ENCODE data around the gene ZCRB1. TPM values are rescaled to one million over a fixed set of nuclear protein-coding genes. Genes with fewer than 3 reads are reported as not detected.

Gene ZCRB1
- total RNA-seq, 4 donors from 2014 or later = 24.4 to 42.4 (median 35.0) TPM

DNA sequence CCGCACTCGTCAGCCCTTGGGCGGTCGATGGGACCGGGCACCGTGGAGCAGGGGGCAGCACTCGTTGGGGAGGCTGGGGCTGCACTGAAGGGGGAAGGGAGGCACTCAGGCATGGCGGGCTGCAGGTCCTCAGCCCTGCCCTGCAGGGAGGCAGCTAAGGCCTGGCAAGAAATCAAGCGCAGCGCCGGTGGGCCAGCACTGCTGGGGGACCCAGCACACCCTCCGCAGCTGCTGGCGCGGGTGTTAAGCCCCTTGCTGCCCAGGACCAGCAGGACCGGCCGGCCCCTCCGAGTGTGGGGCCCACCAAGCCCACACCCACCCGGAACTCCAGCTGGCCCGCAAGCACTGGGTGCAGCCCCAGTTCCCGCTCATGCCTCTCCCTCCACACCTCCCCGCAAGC, 52.2 kb downstream of the ZCRB1 start:
- TF ChIP-seq POLR2A (IDR thresholded peaks at IDR 0.05) = no peak
- TF ChIP-seq, protein P1, sequence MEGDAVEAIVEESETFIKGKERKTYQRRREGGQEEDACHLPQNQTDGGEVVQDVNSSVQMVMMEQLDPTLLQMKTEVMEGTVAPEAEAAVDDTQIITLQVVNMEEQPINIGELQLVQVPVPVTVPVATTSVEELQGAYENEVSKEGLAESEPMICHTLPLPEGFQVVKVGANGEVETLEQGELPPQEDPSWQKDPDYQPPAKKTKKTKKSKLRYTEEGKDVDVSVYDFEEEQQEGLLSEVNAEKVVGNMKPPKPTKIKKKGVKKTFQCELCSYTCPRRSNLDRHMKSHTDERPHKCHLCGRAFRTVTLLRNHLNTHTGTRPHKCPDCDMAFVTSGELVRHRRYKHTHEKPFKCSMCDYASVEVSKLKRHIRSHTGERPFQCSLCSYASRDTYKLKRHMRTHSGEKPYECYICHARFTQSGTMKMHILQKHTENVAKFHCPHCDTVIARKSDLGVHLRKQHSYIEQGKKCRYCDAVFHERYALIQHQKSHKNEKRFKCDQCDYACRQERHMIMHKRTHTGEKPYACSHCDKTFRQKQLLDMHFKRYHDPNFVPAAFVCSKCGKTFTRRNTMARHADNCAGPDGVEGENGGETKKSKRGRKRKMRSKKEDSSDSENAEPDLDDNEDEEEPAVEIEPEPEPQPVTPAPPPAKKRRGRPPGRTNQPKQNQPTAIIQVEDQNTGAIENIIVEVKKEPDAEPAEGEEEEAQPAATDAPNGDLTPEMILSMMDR (IDR thresholded peaks at IDR 0.05 in 4 of 5, conservative IDR thresholded peaks at IDR 0.05 in 1 of 5) = no peak
- Histone ChIP-seq H3K36me3 (no peaks in the 10 kb centered on the region), H3K4me3 (no peak overlapping the region), H3K27me3 (no peaks in the 10 kb centered on the region), H3K4me1 (no peaks in the 10 kb centered on the region), H3K9me3 (no peaks in the 10 kb centered on the region), H3K27ac (no peak overlapping the region)
- intact Hi-C loops (cut with DNase I; ENCODE audit: low total_unique reads) = no loop called here
- ATAC-seq (no peak), DNase-seq (no peak)
- in situ Hi-C loops (cut with MboI; ENCODE audit: low sequenced_read_pairs in 4 of 4) = no loop called here

- Histone ChIP-seq H3K27ac (no peak overlapping the region), H3K4me1 (no peaks in the 10 kb centered on the region), H3K9me3 (no peaks in the 10 kb centered on the region), H3K27me3 (no peaks in the 10 kb centered on the region), H3K4me3 (no peak overlapping the region), H3K36me3 (no peaks in the 10 kb centered on the region)
- DNase-seq (no peak), ATAC-seq (no peak)
- in situ Hi-C loops (cut with MboI; ENCODE audit: low sequenced_read_pairs in 4 of 4) = no loop called here
- TF ChIP-seq POLR2A (IDR thresholded peaks at IDR 0.05) = no peak
- TF ChIP-seq, protein P1 (IDR thresholded peaks at IDR 0.05 in 4 of 5, conservative IDR thresholded peaks at IDR 0.05 in 1 of 5) = no peak
- intact Hi-C loops (cut with DNase I; ENCODE audit: low total_unique reads) = no loop called here
Observed at GRCh38 chr12:42270596-42270995, 55.3 kb downstream of the ZCRB1 start.

DNA sequence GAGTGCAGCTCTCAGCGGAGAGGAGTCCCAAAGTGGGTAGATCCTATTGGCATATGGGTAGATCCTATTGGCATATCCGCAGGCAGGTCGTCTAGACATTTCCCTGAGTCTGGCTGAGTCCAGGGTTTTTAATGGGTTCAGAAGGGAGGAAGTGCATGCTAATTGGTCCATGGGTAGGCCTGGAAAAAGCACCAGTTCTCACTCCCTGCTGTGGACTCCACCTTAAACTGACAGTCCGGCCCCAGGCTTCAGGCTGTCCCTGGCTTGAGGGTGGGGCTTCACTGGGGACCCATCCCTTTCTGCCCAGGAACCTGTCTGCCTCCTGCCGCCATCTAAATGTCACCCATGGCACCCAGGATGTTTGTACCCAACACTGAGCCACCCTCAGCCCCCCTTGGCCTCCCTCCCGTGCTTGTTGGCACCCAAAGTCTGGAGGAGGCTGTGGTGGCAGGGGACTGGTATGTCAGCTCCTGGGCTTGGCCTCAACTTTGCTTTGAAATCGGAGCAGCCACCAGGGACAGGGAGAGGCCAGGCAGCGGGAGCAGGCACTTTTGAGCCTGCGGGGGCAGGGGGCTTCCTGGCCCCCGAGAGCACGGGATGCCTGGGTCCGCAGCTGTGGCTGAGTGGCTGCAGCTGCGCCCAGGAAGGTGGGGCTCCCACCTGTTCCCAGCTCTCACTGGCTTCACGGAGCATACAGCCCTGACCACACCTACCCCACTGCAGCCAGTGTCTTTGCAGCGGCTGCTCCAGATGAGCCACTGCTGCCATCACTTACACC, 58.3 kb downstream of the ZCRB1 start:
- TF ChIP-seq POLR2A (IDR thresholded peaks at IDR 0.05) = no peak
- TF ChIP-seq, protein P1 (IDR thresholded peaks at IDR 0.05 in 4 of 5, conservative IDR thresholded peaks at IDR 0.05 in 1 of 5) = no peak
- ATAC-seq (no peak), DNase-seq (no peak)
- no peaks in the 10 kb centered on the region for H3K36me3 ChIP-seq
- H3K27ac ChIP-seq = no peak overlapping the region
- no peaks in the 10 kb centered on the region for H3K9me3 ChIP-seq
- in situ Hi-C loops (cut with MboI; ENCODE audit: low sequenced_read_pairs in 4 of 4) (no loop called here), intact Hi-C loops (cut with DNase I; ENCODE audit: low total_unique reads) (no loop called here)
- no peaks in the 10 kb centered on the region for H3K27me3 ChIP-seq
- H3K4me1 ChIP-seq = no peaks in the 10 kb centered on the region
- no peak overlapping the region for H3K4me3 ChIP-seq

- Histone ChIP-seq H3K36me3 (no peaks in the 10 kb centered on the region), H3K4me3 (no peak overlapping the region), H3K27ac (no peak overlapping the region), H3K27me3 (no peaks in the 10 kb centered on the region), H3K9me3 (no peaks in the 10 kb centered on the region), H3K4me1 (no peaks in the 10 kb centered on the region)
- ATAC-seq (no peak), DNase-seq (no peak)
- in situ Hi-C loops (cut with MboI; ENCODE audit: low sequenced_read_pairs in 4 of 4) (no loop called here), intact Hi-C loops (cut with DNase I; ENCODE audit: low total_unique reads) (no loop called here)
- TF ChIP-seq POLR2A (IDR thresholded peaks at IDR 0.05) = no peak
- TF ChIP-seq, protein P1 (IDR thresholded peaks at IDR 0.05 in 4 of 5, conservative IDR thresholded peaks at IDR 0.05 in 1 of 5) = no peak
Observed at GRCh38 chr12:42266579-42267230, 59.2 kb downstream of the ZCRB1 start.
